Panc1 (cell line): Measurements from ENCODE around the gene BATF2. TPM values are rescaled to one million over a fixed set of nuclear protein-coding genes. Genes with fewer than 3 reads are reported as not detected.
A peak's percentile ranks its signal among the peaks of the same experiment; 100 is the strongest.

Experiments used
- ATAC-seq: fragments of 200-7000 bp; cut with Tn5 transposase; 2 replicates; pipeline ENCODE4 v1.9.1; 2020; ENCODE audit warnings: mild to moderate bottlenecking, moderate library complexity
- BruUV-seq: library from RNA; stranded (reverse); fragments of 400-500 nt; replicated peaks from 2 replicates; lab custom pipeline; 2021; lab: Mats Ljungman, UMichigan
- CTCF ChIA-PET: fragments of 300-600 bp; sonication (Branson Sonifier 250); formaldehyde crosslinking; loops from one replicate; lab custom pipeline; 2022; ENCODE audit warnings: antibody characterized with exemption; lab: Charles Lee
- POLR2A ChIA-PET: fragments of 300-600 bp; sonication (Branson Sonifier 250); formaldehyde crosslinking; loops from one replicate; lab custom pipeline; 2022; ENCODE audit warnings: antibody characterized with exemption; lab: Charles Lee
- DNase-seq: peaks from one replicate; pipeline ENCODE4 v3.0.0-alpha.2; 2010; ENCODE audit warnings: low read depth, low spot score
- H3K27ac ChIP-seq: 2 replicates; pipeline ENCODE4 v1.5.1; 2011; ENCODE audit warnings: mild to moderate bottlenecking, low read length, inconsistent platforms
- H3K27me3 ChIP-seq: fragments of 200-500 bp; sonication (Bioruptor generic); 2 replicates; pipeline ENCODE4 v1.6.0; 2014; ENCODE audit warnings: low read length, inconsistent platforms; ENCODE audit not compliant: control insufficient read depth, insufficient read depth
- H3K36me3 ChIP-seq: fragments of 200-500 bp; sonication (Bioruptor generic); 2 replicates; pipeline ENCODE4 v1.5.1; 2014; ENCODE audit warnings: inconsistent platforms, mild to moderate bottlenecking, low read length, moderate library complexity; ENCODE audit not compliant: control insufficient read depth, insufficient read depth
- H3K4me1 ChIP-seq: 2 replicates; pipeline ENCODE4 v1.5.1; 2011; ENCODE audit warnings: inconsistent platforms, mild to moderate bottlenecking, low read length, moderate library complexity; ENCODE audit not compliant: control insufficient read depth, insufficient read depth
- H3K4me3 ChIP-seq, 2 experiments: 2 replicates each; pipeline ENCODE4 v1.5.1; 2011 to 2012; ENCODE audit warnings: low read depth in 2 of 2, low read length in 2 of 2, mild to moderate bottlenecking in 2 of 2, inconsistent platforms in 1 of 2, moderate library complexity in 1 of 2
- H3K9me3 ChIP-seq: fragments of 200-500 bp; sonication (Bioruptor generic); 2 replicates; pipeline ENCODE4 v1.5.1; 2014; ENCODE audit warnings: low read depth, mild to moderate bottlenecking, inconsistent platforms, low read length, moderate library complexity; ENCODE audit not compliant: control insufficient read depth, insufficient read depth
- CTCF ChIP-seq: fragments of 450-650 bp; IDR thresholded peaks from 2 replicates; pipeline ENCODE4 v1.5.1; 2017; ENCODE audit warnings: mild to moderate bottlenecking
- POLR2AphosphoS5 ChIP-seq: IDR thresholded peaks from 2 replicates; pipeline ENCODE4 v1.6.1; 2012; ENCODE audit warnings: mild to moderate bottlenecking, low read depth, low read length, moderate library complexity
- REST ChIP-seq, 2 experiments: IDR thresholded peaks; 2 replicates each; pipeline ENCODE4 v1.6.1; 2011 to 2012; ENCODE audit warnings: low read depth in 2 of 2, control low read depth in 1 of 2, low read length in 1 of 2, mild to moderate bottlenecking in 1 of 2, moderate library complexity in 1 of 2; ENCODE audit not compliant: insufficient read depth in 1 of 2
- SIN3A ChIP-seq: IDR thresholded peaks from 2 replicates; pipeline ENCODE4 v1.6.1; 2012; ENCODE audit warnings: low read depth, mild to moderate bottlenecking, low read length, moderate library complexity, borderline replicate concordance; ENCODE audit not compliant: insufficient read depth
- TCF7L2 ChIP-seq: IDR thresholded peaks from 2 replicates; pipeline ENCODE4 v1.6.1; 2011; ENCODE audit warnings: mild to moderate bottlenecking, low read depth, low read length, inconsistent platforms
- in situ Hi-C: cut with HindIII; loops from 2 replicates; pipeline ENCODE4 v1.10.0; 2016; ENCODE audit warnings: low sequenced_read_pairs, low pct_unique_long_range_greater_than_20kb
- intact Hi-C: fragments of 100-400 bp; cut with micrococcal nuclease; formaldehyde crosslinking; loops from one replicate; pipeline ENCODE4 v1.10.0; 2022; ENCODE audit not compliant: unreplicated experiment
- total RNA-seq: library from RNA; stranded (reverse); gene quantifications from one replicate; pipeline ENCODE4 v1.2.1, GENCODE V29; 2021; ENCODE audit not compliant: unreplicated experiment

Gene BATF2
- total RNA-seq, 1 experiment from 2014 or later: 1.6 TPM

GRCh38 chr11:65040520-65040846 is 43.7 kb upstream of the BATF2 start:
- in situ Hi-C loops: no loop called here
- Histone ChIP-seq H3K27ac (peak overlapping the region; percentile 93), H3K9me3 (no peaks in the 10 kb centered on the region), H3K36me3 (no peaks in the 10 kb centered on the region), H3K4me1 (peaks cover 16% of the 10 kb centered on the region), H3K27me3 (no peaks in the 10 kb centered on the region), H3K4me3 (peak overlapping the region; percentile 60 to 82)
- no TSS peak for BruUV-seq
- ATAC-seq (no peak), DNase-seq (no peak)
- CTCF ChIA-PET: no interaction called here
- intact Hi-C loops: no loop called here
- POLR2A ChIA-PET: interaction anchor here (0.6 kb wide), 1 partner anchor 58 kb away, joined by 3 read pairs; no protein-coding TSS in a partner anchor
- TF ChIP-seq REST (IDR thresholded peaks at IDR 0.05; ENCODE audit: insufficient read depth in 1 of 2, low read depth in 2 of 2, low read length in 1 of 2) (no peak), CTCF (no peak), POLR2AphosphoS5 (no peak), TCF7L2 (no peak), SIN3A (no peak)

- ChIA-PET CTCF (no interaction called here), POLR2A (interaction anchor here (0.7 kb wide), 1 partner anchor 19 kb away, joined by 3 read pairs; no protein-coding TSS in a partner anchor)
- H3K36me3 ChIP-seq: no peaks in the 10 kb centered on the region
Observed at GRCh38 chr11:65036931-65037330, 40.2 kb upstream of the BATF2 start.

More at GRCh38 chr11:65036931-65037330, 40.2 kb upstream of the BATF2 start:
- BruUV-seq: no TSS peak
- H3K4me3 ChIP-seq: no peak overlapping the region
- intact Hi-C loops: no loop called here
- H3K27ac ChIP-seq: no peak overlapping the region
- no peak for TF ChIP-seq POLR2AphosphoS5
- TF ChIP-seq SIN3A: no peak
- no peak for TF ChIP-seq REST (IDR thresholded peaks at IDR 0.05; ENCODE audit: insufficient read depth in 1 of 2, low read depth in 2 of 2, low read length in 1 of 2)
- no peak for TF ChIP-seq TCF7L2
- TF ChIP-seq CTCF: no peak
- DNase-seq (no peak), ATAC-seq (no peak)
- H3K27me3 ChIP-seq: no peaks in the 10 kb centered on the region
- peaks cover 5% of the 10 kb centered on the region for H3K4me1 ChIP-seq
- no peaks in the 10 kb centered on the region for H3K9me3 ChIP-seq
- in situ Hi-C loops: no loop called here
